GM18505 (cell line): ENCODE results near the gene CTU1.

ENCODE experiments used
- ATAC-seq: cut with Tn5 transposase; IDR thresholded peaks from one replicate; pipeline ENCODE4 v1.9.1; 2021; ENCODE audit not compliant: unreplicated experiment
- POLR2A ChIP-seq: IDR thresholded peaks from 4 replicates; pipeline ENCODE4 v1.6.1; 2011; ENCODE audit warnings: borderline replicate concordance; ENCODE audit not compliant: insufficient read depth, insufficient read length; ENCODE audit errors: extremely low read depth

Gene CTU1

GRCh38 chr19:51060336-51060735, 47.9 kb downstream of the CTU1 start:
- no peak for TF ChIP-seq POLR2A
- ATAC-seq: no peak

- no peak for TF ChIP-seq POLR2A
- ATAC-seq: no peak
These were observed 48.5 kb downstream of the CTU1 start for GRCh38 chr19:51059715-51060114.

DNA sequence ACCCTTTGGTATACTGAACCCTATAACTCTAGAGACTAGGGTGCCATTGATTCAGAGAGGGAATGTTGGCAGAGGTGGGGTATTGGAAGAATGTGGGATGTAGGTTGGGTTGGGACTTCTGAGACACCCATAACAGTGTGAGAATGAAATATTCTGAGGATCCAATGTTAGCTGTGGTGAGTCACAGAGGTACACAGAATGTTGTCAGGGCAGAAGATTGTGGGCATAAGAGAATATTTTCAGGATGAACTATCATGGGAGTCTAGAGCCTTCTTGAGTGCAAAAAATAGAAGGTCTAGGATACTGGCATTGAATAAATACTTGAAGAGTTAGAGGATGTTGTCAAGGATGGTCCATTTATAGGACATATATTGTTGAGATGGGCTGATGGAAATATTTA, 52.3 kb downstream of the CTU1 start:
- TF ChIP-seq POLR2A: no peak
- no peak for ATAC-seq
